SK-N-SH (cell line): Measurements from ENCODE around the gene BRD4. TPM values are rescaled to one million over a fixed set of nuclear protein-coding genes. Genes with fewer than 3 reads are reported as not detected.
A peak's percentile ranks its signal among the peaks of the same experiment; 100 is the strongest.

Experiments used
- CTCF ChIA-PET: fragments of 300-600, 350-600 bp; formaldehyde crosslinking; extraction: SDS; loops from one replicate; lab custom pipeline; 2021; lab: Yijun Ruan, JAX
- POLR2A ChIA-PET: fragments of 350-600 bp; sonication (Branson Sonifier 250); formaldehyde crosslinking; extraction: SDS; loops from one replicate; lab custom pipeline; 2020; ENCODE audit warnings: antibody characterized with exemption, inconsistent platforms; lab: Yijun Ruan, JAX
- DNase-seq: peaks from one replicate; pipeline ENCODE4 v3.0.0; 2012
- H2AFZ ChIP-seq: fragments of 200-600 bp; sonication (generic); 2 replicates; pipeline ENCODE4 v1.8.1; 2016; ENCODE audit warnings: antibody characterized with exemption, mild to moderate bottlenecking, low read depth
- H3F3A ChIP-seq: fragments of 200-600 bp; sonication (generic); replicated peaks from 2 replicates; pipeline ENCODE3; 2016; ENCODE audit warnings: antibody characterized with exemption, mild to moderate bottlenecking; ENCODE audit not compliant: insufficient read depth
- H3K27ac ChIP-seq, 2 experiments: fragments of 200-500 bp in 1 of 2; fragments of 200-600 bp in 1 of 2; sonication (Bioruptor generic) in 1 of 2; sonication (generic), shearing (Covaris generic) in 1 of 2; 2 replicates each; pipeline versions ENCODE4 v1.5.1 to v1.6.1; 2014 to 2016; ENCODE audit warnings: low read depth in 2 of 2, inconsistent platforms in 1 of 2, low read length in 1 of 2, mild to moderate bottlenecking in 1 of 2, mixed read lengths in 1 of 2
- H3K27me3 ChIP-seq: fragments of 200-600 bp; sonication (generic), shearing (Covaris generic); 2 replicates; pipeline ENCODE4 v1.6.1; 2016; ENCODE audit warnings: mixed run types; ENCODE audit not compliant: insufficient read depth
- H3K36me3 ChIP-seq, 2 experiments: fragments of 200-500 bp in 1 of 2; fragments of 200-600 bp in 1 of 2; sonication (Bioruptor generic) in 1 of 2; sonication (generic) in 1 of 2; replicated peaks in 1 of 2; 2 replicates each; pipeline versions ENCODE3 to v1.5.1; 2014 to 2016; ENCODE audit warnings: low read length in 1 of 2, mild to moderate bottlenecking in 1 of 2; ENCODE audit not compliant: insufficient read depth in 2 of 2, control insufficient read depth in 1 of 2
- H3K4me1 ChIP-seq, 2 experiments: fragments of 200-500 bp in 1 of 2; fragments of 200-600 bp in 1 of 2; sonication (Bioruptor generic) in 1 of 2; sonication (generic), shearing (Covaris generic) in 1 of 2; 2 replicates each; pipeline versions ENCODE4 v1.5.1 to v1.6.1; 2014 to 2016; ENCODE audit warnings: low read depth in 1 of 2, low read length in 1 of 2, mixed run types in 1 of 2; ENCODE audit not compliant: insufficient read depth in 2 of 2, control insufficient read depth in 1 of 2
- H3K4me2 ChIP-seq: fragments of 200-600 bp; sonication (generic), shearing (Covaris generic); 2 replicates; pipeline ENCODE4 v1.6.1; 2017; ENCODE audit warnings: mixed run types
- H3K4me3 ChIP-seq, 2 experiments: fragments of 200-500 bp in 1 of 2; fragments of 200-600 bp in 1 of 2; sonication (Bioruptor generic) in 1 of 2; sonication (generic), shearing (Covaris generic) in 1 of 2; 2 replicates each; pipeline versions ENCODE4 v1.5.1 to v1.8.1; 2014 to 2016; ENCODE audit warnings: low read depth in 2 of 2, inconsistent platforms in 1 of 2, low read length in 1 of 2, mild to moderate bottlenecking in 1 of 2, mixed read lengths in 1 of 2, moderate library complexity in 1 of 2
- H3K79me2 ChIP-seq: fragments of 200-600 bp; sonication (generic); 2 replicates; pipeline ENCODE4 v1.8.1; 2017; ENCODE audit warnings: mild to moderate bottlenecking; ENCODE audit not compliant: insufficient read depth
- H3K9ac ChIP-seq: fragments of 200-600 bp; sonication (generic); 2 replicates; pipeline ENCODE4 v1.6.1; 2017; ENCODE audit warnings: mixed run types
- H3K9me2 ChIP-seq: fragments of 200-600 bp; sonication (generic); 2 replicates; pipeline ENCODE4 v1.6.1; 2017; ENCODE audit warnings: mixed run types
- H3K9me3 ChIP-seq: fragments of 200-600 bp; sonication (generic); 2 replicates; pipeline ENCODE4 v1.6.1; 2017; ENCODE audit warnings: mixed run types, mild to moderate bottlenecking, moderate library complexity
- H4K20me1 ChIP-seq: fragments of 200-600 bp; sonication (generic); 2 replicates; pipeline ENCODE4 v1.6.1; 2017; ENCODE audit warnings: mild to moderate bottlenecking, mixed run types; ENCODE audit not compliant: insufficient read depth
- CHD2 ChIP-seq: fragments of 150-350 bp; IDR thresholded peaks from 2 replicates; pipeline ENCODE4 v1.6.1; 2018; ENCODE audit warnings: low read length; ENCODE audit not compliant: partially characterized antibody
- CTCF ChIP-seq: fragments of 200-600 bp; sonication (generic); IDR thresholded peaks from 2 replicates; pipeline ENCODE4 v1.6.1; 2017; ENCODE audit warnings: antibody characterized with exemption, mild to moderate bottlenecking, moderate library complexity
- FOSL2 ChIP-seq: IDR thresholded peaks from 2 replicates; pipeline ENCODE4 v1.4.0; 2012; ENCODE audit warnings: low read depth, mild to moderate bottlenecking, moderate library complexity, borderline replicate concordance
- IRF3 ChIP-seq: fragments of 150-350 bp; IDR thresholded peaks from 2 replicates; pipeline ENCODE4 v1.6.1; 2016; ENCODE audit warnings: mild to moderate bottlenecking, low read depth, low read length
- MAX ChIP-seq: IDR thresholded peaks from 2 replicates; pipeline ENCODE4 v1.4.0; 2012; ENCODE audit warnings: low read depth
- MEF2A ChIP-seq: IDR thresholded peaks from 2 replicates; pipeline ENCODE4 v1.4.0; 2012; ENCODE audit warnings: low read depth, borderline replicate concordance
- NFIC ChIP-seq: IDR thresholded peaks from 2 replicates; pipeline ENCODE4 v1.4.0; 2012; ENCODE audit warnings: borderline replicate concordance
- POLR2AphosphoS5 ChIP-seq: IDR thresholded peaks from 2 replicates; pipeline ENCODE4 v1.6.1; 2012; ENCODE audit warnings: low read depth, low read length
- RXRA ChIP-seq: IDR thresholded peaks from 2 replicates; pipeline ENCODE4 v1.4.0; 2012; ENCODE audit warnings: low read depth, mild to moderate bottlenecking, borderline replicate concordance
- TEAD4 ChIP-seq: IDR thresholded peaks from 2 replicates; pipeline ENCODE4 v1.4.0; 2012; ENCODE audit warnings: mild to moderate bottlenecking, borderline replicate concordance; ENCODE audit not compliant: insufficient read depth
- WGBS: methylation state at CpG from one replicate; pipeline ENCODE4 v1.1.6; 2017; ENCODE audit warnings: low lambda C conversion rate; 5-methylcytosine and 5-hydroxymethylcytosine counted together
- polyA plus RNA-seq, 3 experiments: library from polyadenylated mRNA; depleted of rRNA; stranded (reverse); fragments of >200 nt; gene quantifications; 2 replicates each; pipeline ENCODE4 v1.2.3, GENCODE V29; 2012

BRD4 gene
- polyA plus RNA-seq, 1 of the 3 experiments (the other 2 are of a cell fraction) = 10.0 TPM

DNA sequence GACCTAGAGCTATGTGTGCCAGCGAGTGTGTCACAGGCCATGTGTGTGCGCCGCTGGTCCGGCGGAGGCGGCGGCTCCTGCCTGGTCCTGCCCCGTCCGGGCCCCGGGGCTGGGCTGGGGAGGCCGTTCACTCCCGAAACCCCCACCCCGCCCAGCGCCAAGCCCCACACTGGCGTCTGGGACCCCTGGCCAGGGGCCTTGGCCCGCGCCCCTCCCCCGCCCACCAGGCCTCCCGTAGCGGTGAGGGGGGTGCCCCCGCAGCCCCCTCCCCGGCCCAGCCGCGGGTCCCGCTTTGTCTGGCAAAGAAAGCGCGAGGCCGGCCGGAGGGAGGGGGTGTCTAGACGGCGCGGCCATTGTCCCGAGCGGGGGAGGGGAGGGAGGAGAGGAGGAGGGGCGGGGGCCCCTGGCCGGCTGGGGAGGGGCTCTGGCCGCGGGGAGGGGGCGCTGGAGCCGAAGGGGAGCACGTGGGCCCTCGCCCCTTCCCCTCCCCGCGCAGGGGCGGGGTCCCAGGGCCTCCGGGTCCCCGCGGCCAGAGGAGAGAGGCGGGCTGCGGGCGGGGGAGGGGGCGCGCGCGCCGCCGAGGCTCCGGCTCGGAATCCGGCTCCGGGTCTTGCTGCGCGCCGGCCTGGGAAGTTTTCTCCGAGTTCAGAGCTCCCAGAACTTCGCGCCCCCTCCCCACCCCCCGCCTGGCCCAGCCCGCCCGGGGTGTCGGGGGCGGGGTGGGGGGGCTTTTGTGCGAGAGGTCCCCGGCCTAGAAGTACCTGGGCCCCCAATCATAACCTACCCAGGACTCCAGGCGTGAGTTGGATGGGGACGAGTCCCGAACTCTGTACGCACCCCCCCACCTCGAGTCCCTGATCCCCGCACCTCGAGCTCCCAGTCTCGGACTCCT lies 132.4 kb downstream of the BRD4 start:
- H3K9me2 ChIP-seq = no peaks in the 10 kb centered on the region
- peak overlapping the region in 1 of 2 experiments; percentile 8; a peak in 1 of 4 replicates for H3K27ac ChIP-seq
- WGBS = 14% methylated on average over 13 of the region's 82 CpGs
- H4K20me1 ChIP-seq = no peaks in the 10 kb centered on the region
- peak; percentile 91 for DNase-seq
- TF ChIP-seq CHD2 (no peak), MAX (no peak), RXRA (no peak), CTCF (no peak), FOSL2 (no peak), POLR2AphosphoS5 (no peak), NFIC (no peak), TEAD4 (no peak), MEF2A (no peak), IRF3 (no peak)
- H3F3A ChIP-seq = peaks cover 11% of the 10 kb centered on the region
- ChIA-PET CTCF (interaction anchor here (0.7 to 1.8 kb wide), 3 partner anchors 14 to 24 kb away, joined by 3 to 10 read pairs (median 3); no protein-coding TSS in a partner anchor), POLR2A (interaction anchor here (2.0 kb wide), 1 partner anchor 219 kb away, joined by 5 read pairs; the partner anchor contains the start of gene AKAP8L)
- H3K4me2 ChIP-seq = peak overlapping the region; percentile 94
- H3K9ac ChIP-seq = peak overlapping the region; percentile 67
- H2AFZ ChIP-seq = 0 out of 2 replicates have a peak overlapping the region, but pooled peaks have one; percentile 79
- H3K36me3 ChIP-seq = no peaks in the 10 kb centered on the region
- H3K4me3 ChIP-seq = peak overlapping the region; percentile 62 to 75
- peaks cover 0 to 21% of the 10 kb centered on the region in 2 experiments; a peak in 1 of 4 replicates for H3K4me1 ChIP-seq
- H3K27me3 ChIP-seq = no peaks in the 10 kb centered on the region
- H3K9me3 ChIP-seq = no peaks in the 10 kb centered on the region
- H3K79me2 ChIP-seq = no peaks in the 10 kb centered on the region
